Activated CD4-positive, alpha-beta T cell treated with anti-CD3 and anti-CD28 coated beads, Interleukin-2, amount 50 U/mL, for 1 hour (primary cell): ENCODE data around the gene MX1.

Experiments
- DNase-seq: peaks from one replicate; pipeline ENCODE4 v3.0.0-alpha.2; 2020

Gene MX1

GRCh38 chr21:41435706-41436105, 9.7 kb downstream of the MX1 start:
- no peak for DNase-seq

GRCh38 chr21:41437729-41438128, 11.7 kb downstream of the MX1 start:
- no peak for DNase-seq

- no peak for DNase-seq
These were observed 12.5 kb downstream of the MX1 start for GRCh38 chr21:41438425-41439113.

GRCh38 chr21:41439248-41439647, 13.2 kb downstream of the MX1 start:
- DNase-seq, result no peak

GRCh38 chr21:41441546-41441945, 15.5 kb downstream of the MX1 start:
- no peak for DNase-seq

- DNase-seq, result no peak
These were observed 16.6 kb downstream of the MX1 start for GRCh38 chr21:41442481-41443186.

- no peak for DNase-seq
These were observed 17.5 kb downstream of the MX1 start for GRCh38 chr21:41443562-41443961.

- no peak for DNase-seq
These were observed 18.8 kb downstream of the MX1 start for GRCh38 chr21:41444703-41445464.

GRCh38 chr21:41445465-41445862, 19.4 kb downstream of the MX1 start:
- DNase-seq, result no peak

GRCh38 chr21:41446586-41446985, 20.5 kb downstream of the MX1 start:
- DNase-seq, result no peak

- DNase-seq, result no peak
These were observed 21.3 kb downstream of the MX1 start for GRCh38 chr21:41447356-41447755.

GRCh38 chr21:41449613-41450012, 23.6 kb downstream of the MX1 start:
- no peak for DNase-seq

GRCh38 chr21:41451753-41452676, 26.0 kb downstream of the MX1 start:
- no peak for DNase-seq

- no peak for DNase-seq
These were observed 27.2 kb downstream of the MX1 start for GRCh38 chr21:41453198-41453597.

- no peak for DNase-seq
These were observed 27.7 kb downstream of the MX1 start for GRCh38 chr21:41453761-41454160.

- DNase-seq, result no peak
These were observed 32.1 kb downstream of the MX1 start for GRCh38 chr21:41458121-41458520.

GRCh38 chr21:41458559-41458958, 32.5 kb downstream of the MX1 start:
- no peak for DNase-seq

- no peak for DNase-seq
These were observed 34.0 kb downstream of the MX1 start for GRCh38 chr21:41459884-41460534.

- peak; percentile 51 for DNase-seq
These were observed 34.8 kb downstream of the MX1 start for GRCh38 chr21:41460578-41461527.

- DNase-seq, result no peak
These were observed 39.2 kb downstream of the MX1 start for GRCh38 chr21:41465176-41465781.
